ENCODE measurements around the gene COBL.

COBL gene

GRCh38 chr7:51154201-51154600 is 162.4 kb downstream of the COBL start:
- in situ Hi-C loops (cut with HindIII; ENCODE audit: low pct_ligation_motif_present, low pct_unique_long_range_greater_than_20kb, low sequenced_read_pairs): no loop called here
- DNase-seq: no peak

GRCh38 chr7:51152706-51153200 is 163.9 kb downstream of the COBL start:
- in situ Hi-C loops (cut with HindIII; ENCODE audit: low pct_ligation_motif_present, low pct_unique_long_range_greater_than_20kb, low sequenced_read_pairs): no loop called here
- DNase-seq: no peak

- in situ Hi-C loops (cut with HindIII; ENCODE audit: low pct_ligation_motif_present, low pct_unique_long_range_greater_than_20kb, low sequenced_read_pairs): no loop called here
- no peak for DNase-seq
Measured at GRCh38 chr7:51151455-51151854, 165.2 kb downstream of the COBL start.

- in situ Hi-C loops (cut with HindIII; ENCODE audit: low pct_ligation_motif_present, low pct_unique_long_range_greater_than_20kb, low sequenced_read_pairs): no loop called here
- no peak for DNase-seq
Measured at GRCh38 chr7:51150193-51150592, 166.4 kb downstream of the COBL start.

GRCh38 chr7:51148216-51148615 is 168.4 kb downstream of the COBL start:
- DNase-seq: no peak
- in situ Hi-C loops (cut with HindIII; ENCODE audit: low pct_ligation_motif_present, low pct_unique_long_range_greater_than_20kb, low sequenced_read_pairs): no loop called here

- DNase-seq: no peak
- in situ Hi-C loops (cut with HindIII; ENCODE audit: low pct_ligation_motif_present, low pct_unique_long_range_greater_than_20kb, low sequenced_read_pairs): no loop called here
Measured at GRCh38 chr7:51146816-51147586, 169.6 kb downstream of the COBL start.

GRCh38 chr7:51144178-51144577 is 172.4 kb downstream of the COBL start:
- DNase-seq: no peak
- in situ Hi-C loops (cut with HindIII; ENCODE audit: low pct_ligation_motif_present, low pct_unique_long_range_greater_than_20kb, low sequenced_read_pairs): no loop called here

GRCh38 chr7:51142741-51143385 is 173.7 kb downstream of the COBL start:
- in situ Hi-C loops (cut with HindIII; ENCODE audit: low pct_ligation_motif_present, low pct_unique_long_range_greater_than_20kb, low sequenced_read_pairs): no loop called here
- DNase-seq: no peak

- DNase-seq: peak; percentile 68
- in situ Hi-C loops (cut with HindIII; ENCODE audit: low pct_ligation_motif_present, low pct_unique_long_range_greater_than_20kb, low sequenced_read_pairs): no loop called here
Measured at GRCh38 chr7:51141451-51142003, 175.1 kb downstream of the COBL start.

GRCh38 chr7:51140199-51141164 is 176.1 kb downstream of the COBL start:
- DNase-seq: no peak
- in situ Hi-C loops (cut with HindIII; ENCODE audit: low pct_ligation_motif_present, low pct_unique_long_range_greater_than_20kb, low sequenced_read_pairs): no loop called here

- in situ Hi-C loops (cut with HindIII; ENCODE audit: low pct_ligation_motif_present, low pct_unique_long_range_greater_than_20kb, low sequenced_read_pairs): no loop called here
Measured at GRCh38 chr7:51139796-51140195, 176.8 kb downstream of the COBL start.

GRCh38 chr7:51138123-51139085 is 178.2 kb downstream of the COBL start:
- in situ Hi-C loops (cut with HindIII; ENCODE audit: low pct_ligation_motif_present, low pct_unique_long_range_greater_than_20kb, low sequenced_read_pairs): no loop called here
- DNase-seq: no peak

More at GRCh38 chr7:51139796-51140195, 176.8 kb downstream of the COBL start:
- DNase-seq: peak; percentile 60

GRCh38 chr7:51135576-51135975 is 181.0 kb downstream of the COBL start:
- DNase-seq: no peak
- in situ Hi-C loops (cut with HindIII; ENCODE audit: low pct_ligation_motif_present, low pct_unique_long_range_greater_than_20kb, low sequenced_read_pairs): no loop called here

GRCh38 chr7:51134013-51134441 is 182.6 kb downstream of the COBL start:
- in situ Hi-C loops (cut with HindIII; ENCODE audit: low pct_ligation_motif_present, low pct_unique_long_range_greater_than_20kb, low sequenced_read_pairs): no loop called here
- no peak for DNase-seq

GRCh38 chr7:51132661-51133060 is 183.9 kb downstream of the COBL start:
- DNase-seq: no peak
- in situ Hi-C loops (cut with HindIII; ENCODE audit: low pct_ligation_motif_present, low pct_unique_long_range_greater_than_20kb, low sequenced_read_pairs): no loop called here

- no peak for DNase-seq
- in situ Hi-C loops (cut with HindIII; ENCODE audit: low pct_ligation_motif_present, low pct_unique_long_range_greater_than_20kb, low sequenced_read_pairs): no loop called here
Measured at GRCh38 chr7:51129527-51130472, 186.8 kb downstream of the COBL start.

Measured in ACHN (cell line).